Choroid plexus epithelial cell (primary cell): Measurements from ENCODE around the gene CISTR.

Source experiments
- DNase-seq: peaks from one replicate; pipeline ENCODE4 v3.0.0-alpha.2; 2010; ENCODE audit warnings: low read depth
- H3K4me3 ChIP-seq: 2 replicates; pipeline ENCODE4 v1.5.1; 2011; ENCODE audit warnings: low read depth, mild to moderate bottlenecking, control low read depth, low read length, moderate library complexity
- CTCF ChIP-seq: conservative IDR thresholded peaks from 2 replicates; pipeline ENCODE4 v1.5.1; 2011; ENCODE audit warnings: low read depth, mild to moderate bottlenecking, control low read depth, inconsistent platforms, low read length, moderate library complexity

The CISTR gene

GRCh38 chr12:53712059-53712643, 39.6 kb downstream of the CISTR start:
- DNase-seq = no peak
- H3K4me3 ChIP-seq = no peak overlapping the region
- TF ChIP-seq CTCF = no peak

- TF ChIP-seq CTCF = no peak
- no peak for DNase-seq
- no peak overlapping the region for H3K4me3 ChIP-seq
Measured at GRCh38 chr12:53710091-53710490, 41.7 kb downstream of the CISTR start.

GRCh38 chr12:53709671-53710070, 42.1 kb downstream of the CISTR start:
- no peak overlapping the region for H3K4me3 ChIP-seq
- no peak for DNase-seq
- no peak for TF ChIP-seq CTCF

GRCh38 chr12:53706080-53706479, 45.7 kb downstream of the CISTR start:
- DNase-seq = no peak
- TF ChIP-seq CTCF = no peak

GRCh38 chr12:53703756-53704155, 48.0 kb downstream of the CISTR start:
- TF ChIP-seq CTCF = no peak
- peak; percentile 13 for DNase-seq
- no peak overlapping the region for H3K4me3 ChIP-seq

More at GRCh38 chr12:53706080-53706479, 45.7 kb downstream of the CISTR start:
- H3K4me3 ChIP-seq = no peak overlapping the region

- DNase-seq = peak; percentile 83
- H3K4me3 ChIP-seq = no peak overlapping the region
- peak; percentile 99 for TF ChIP-seq CTCF
Measured at GRCh38 chr12:53701518-53702264, 50.1 kb downstream of the CISTR start.

- peak; percentile 11 for TF ChIP-seq CTCF
- DNase-seq = peak; percentile 9
- H3K4me3 ChIP-seq = no peak overlapping the region
Measured at GRCh38 chr12:53700567-53700966, 51.2 kb downstream of the CISTR start.
